ENCODE data around the gene CAPN6. TPM values are rescaled to one million over a fixed set of nuclear protein-coding genes. Genes with fewer than 3 reads are reported as not detected.

Gene CAPN6
- total RNA-seq, 1 experiment from 2014 or later, result 5.7 TPM

DNA sequence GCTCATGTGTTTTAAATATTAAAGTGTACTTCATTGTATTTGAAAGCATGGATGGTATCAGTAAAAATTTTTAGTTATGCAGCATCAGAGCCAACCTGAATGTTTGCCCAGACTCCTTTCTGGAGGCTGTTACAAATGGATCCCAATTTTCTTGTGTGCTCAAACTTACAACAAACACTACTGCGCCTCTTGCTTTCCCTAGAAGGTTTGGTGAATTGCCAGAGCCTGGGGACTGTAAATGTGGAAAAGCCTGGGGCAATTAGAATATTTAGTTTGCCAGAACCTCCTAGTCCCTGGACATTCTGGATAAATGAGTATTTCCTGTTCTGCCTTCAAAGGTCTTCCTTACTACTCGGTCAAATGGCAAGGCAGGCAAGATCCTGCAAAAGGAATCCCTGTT is 4.8 kb downstream of the CAPN6 start:
- no peaks in the 10 kb centered on the region for H3K36me3 ChIP-seq (ENCODE audit: control insufficient read depth, insufficient read depth, low read length)
- intact Hi-C loops (cut with micrococcal nuclease; ENCODE audit: unreplicated experiment), result no loop called here
- no peaks in the 10 kb centered on the region for H3K9me3 ChIP-seq
- no peak overlapping the region for H3K4me3 ChIP-seq (ENCODE audit: low read depth, low read length)
- Mint-ChIP-seq H3K36me3 (ENCODE audit: insufficient read depth, unreplicated experiment) (no peaks in the 10 kb centered on the region), H3K9me3 (ENCODE audit: unreplicated experiment) (no peaks in the 10 kb centered on the region), H3K27ac (ENCODE audit: unreplicated experiment) (no peak overlapping the region), H3K4me1 (ENCODE audit: low read depth, unreplicated experiment) (no peaks in the 10 kb centered on the region), H3K4me3 (ENCODE audit: unreplicated experiment) (no peak overlapping the region), H3K27me3 (ENCODE audit: insufficient read depth, unreplicated experiment) (peaks cover 13% of the 10 kb centered on the region)
- no peaks in the 10 kb centered on the region for H3K4me1 ChIP-seq
- TF ChIP-seq, protein P1, sequence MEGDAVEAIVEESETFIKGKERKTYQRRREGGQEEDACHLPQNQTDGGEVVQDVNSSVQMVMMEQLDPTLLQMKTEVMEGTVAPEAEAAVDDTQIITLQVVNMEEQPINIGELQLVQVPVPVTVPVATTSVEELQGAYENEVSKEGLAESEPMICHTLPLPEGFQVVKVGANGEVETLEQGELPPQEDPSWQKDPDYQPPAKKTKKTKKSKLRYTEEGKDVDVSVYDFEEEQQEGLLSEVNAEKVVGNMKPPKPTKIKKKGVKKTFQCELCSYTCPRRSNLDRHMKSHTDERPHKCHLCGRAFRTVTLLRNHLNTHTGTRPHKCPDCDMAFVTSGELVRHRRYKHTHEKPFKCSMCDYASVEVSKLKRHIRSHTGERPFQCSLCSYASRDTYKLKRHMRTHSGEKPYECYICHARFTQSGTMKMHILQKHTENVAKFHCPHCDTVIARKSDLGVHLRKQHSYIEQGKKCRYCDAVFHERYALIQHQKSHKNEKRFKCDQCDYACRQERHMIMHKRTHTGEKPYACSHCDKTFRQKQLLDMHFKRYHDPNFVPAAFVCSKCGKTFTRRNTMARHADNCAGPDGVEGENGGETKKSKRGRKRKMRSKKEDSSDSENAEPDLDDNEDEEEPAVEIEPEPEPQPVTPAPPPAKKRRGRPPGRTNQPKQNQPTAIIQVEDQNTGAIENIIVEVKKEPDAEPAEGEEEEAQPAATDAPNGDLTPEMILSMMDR (IDR thresholded peaks at IDR 0.05; ENCODE audit: insufficient read depth in 1 of 2, low read depth in 1 of 2, low read length in 1 of 2, severe bottlenecking in 1 of 2, unreplicated experiment in 1 of 2), result no peak
- CTCF ChIA-PET, result no interaction called here
- DNase-seq, result no peak
- POLR2A ChIA-PET, result no interaction called here
- H3K27me3 ChIP-seq (replicated peaks; ENCODE audit: control insufficient read depth, insufficient read depth, low read length), result no peaks in the 10 kb centered on the region
- BruUV-seq (replicated peaks), result no TSS peak

DNA sequence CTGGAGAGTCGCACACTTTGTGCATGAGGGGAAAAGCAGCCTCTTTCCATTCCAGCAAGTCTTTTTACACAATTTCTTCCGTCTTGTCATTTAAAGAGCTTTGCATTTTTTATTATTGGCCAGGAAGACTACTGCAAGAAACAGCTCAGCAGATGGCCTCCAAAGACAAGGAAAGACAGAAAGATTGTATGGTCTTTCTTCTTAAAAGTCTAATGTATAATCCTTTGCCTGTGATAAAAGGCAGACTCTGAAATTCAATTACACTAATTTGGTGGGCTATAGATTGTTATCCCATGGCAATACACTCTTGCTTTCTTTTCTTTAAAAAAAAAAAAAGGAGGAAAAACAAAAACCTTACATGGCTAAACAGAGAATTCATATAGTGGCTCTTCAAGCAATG is 5.9 kb downstream of the CAPN6 start:
- no TSS peak for BruUV-seq (replicated peaks)
- Mint-ChIP-seq H3K27me3 (ENCODE audit: insufficient read depth, unreplicated experiment) (peaks cover 13% of the 10 kb centered on the region), H3K4me3 (ENCODE audit: unreplicated experiment) (no peak overlapping the region), H3K36me3 (ENCODE audit: insufficient read depth, unreplicated experiment) (no peaks in the 10 kb centered on the region), H3K27ac (ENCODE audit: unreplicated experiment) (no peak overlapping the region), H3K4me1 (ENCODE audit: low read depth, unreplicated experiment) (no peaks in the 10 kb centered on the region), H3K9me3 (ENCODE audit: unreplicated experiment) (no peaks in the 10 kb centered on the region)
- DNase-seq, result no peak
- ChIA-PET CTCF (no interaction called here), POLR2A (no interaction called here)
- intact Hi-C loops (cut with micrococcal nuclease; ENCODE audit: unreplicated experiment), result no loop called here
- Histone ChIP-seq H3K27me3 (replicated peaks; ENCODE audit: control insufficient read depth, insufficient read depth, low read length) (no peaks in the 10 kb centered on the region), H3K9me3 (no peaks in the 10 kb centered on the region), H3K36me3 (ENCODE audit: control insufficient read depth, insufficient read depth, low read length) (no peaks in the 10 kb centered on the region), H3K4me1 (no peaks in the 10 kb centered on the region), H3K4me3 (ENCODE audit: low read depth, low read length) (no peak overlapping the region)
- TF ChIP-seq, protein P1 (IDR thresholded peaks at IDR 0.05; ENCODE audit: insufficient read depth in 1 of 2, low read depth in 1 of 2, low read length in 1 of 2, severe bottlenecking in 1 of 2, unreplicated experiment in 1 of 2), result no peak

DNA sequence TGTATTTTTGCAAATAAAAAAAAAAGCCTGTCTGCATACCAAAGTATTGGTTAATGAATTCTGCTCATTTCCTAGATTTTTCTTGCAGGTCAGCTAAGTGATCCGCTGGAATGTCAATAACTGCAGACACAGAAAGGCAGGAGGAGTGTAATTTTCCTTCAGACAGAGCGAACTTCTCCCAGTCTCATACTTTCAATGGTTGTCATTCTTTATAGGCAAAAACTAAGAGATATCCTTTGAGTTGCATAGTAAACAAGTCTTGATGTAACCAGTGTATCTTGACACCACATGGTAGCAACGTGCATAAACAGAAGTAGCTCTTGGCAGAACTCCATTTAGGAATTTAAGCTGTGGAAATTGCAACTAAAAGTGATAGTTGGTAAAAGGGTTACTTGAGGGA is 8.2 kb downstream of the CAPN6 start:
- intact Hi-C loops (cut with micrococcal nuclease; ENCODE audit: unreplicated experiment), result no loop called here
- ChIA-PET CTCF (no interaction called here), POLR2A (no interaction called here)
- TF ChIP-seq, protein P1 (IDR thresholded peaks at IDR 0.05; ENCODE audit: insufficient read depth in 1 of 2, low read depth in 1 of 2, low read length in 1 of 2, severe bottlenecking in 1 of 2, unreplicated experiment in 1 of 2), result no peak
- Mint-ChIP-seq H3K4me3 (ENCODE audit: unreplicated experiment) (no peak overlapping the region), H3K36me3 (ENCODE audit: insufficient read depth, unreplicated experiment) (no peaks in the 10 kb centered on the region), H3K9me3 (ENCODE audit: unreplicated experiment) (no peaks in the 10 kb centered on the region), H3K27me3 (ENCODE audit: insufficient read depth, unreplicated experiment) (peaks cover 10% of the 10 kb centered on the region), H3K4me1 (ENCODE audit: low read depth, unreplicated experiment) (no peaks in the 10 kb centered on the region), H3K27ac (ENCODE audit: unreplicated experiment) (no peak overlapping the region)
- H3K36me3 ChIP-seq (ENCODE audit: control insufficient read depth, insufficient read depth, low read length), result no peaks in the 10 kb centered on the region
- DNase-seq, result no peak
- H3K4me1 ChIP-seq, result no peaks in the 10 kb centered on the region
- no peak overlapping the region for H3K4me3 ChIP-seq (ENCODE audit: low read depth, low read length)
- H3K27me3 ChIP-seq (replicated peaks; ENCODE audit: control insufficient read depth, insufficient read depth, low read length), result no peaks in the 10 kb centered on the region
- no peaks in the 10 kb centered on the region for H3K9me3 ChIP-seq
- no TSS peak for BruUV-seq (replicated peaks)
